WI38 (cell line): ENCODE data around the gene JOSD2.

Experiments
- H3K4me3 ChIP-seq: 2 replicates; pipeline ENCODE4 v1.5.1; 2011; ENCODE audit warnings: low read depth, mild to moderate bottlenecking, control low read depth, low read length
- TF ChIP-seq, protein P1 (sequence below): IDR thresholded peaks from 2 replicates; pipeline ENCODE4 v1.5.1; 2012; ENCODE audit warnings: low read depth, mild to moderate bottlenecking, control low read depth, low read length

The JOSD2 gene

GRCh38 chr19:50506700-50507099 lies 4.3 kb downstream of the JOSD2 start:
- H3K4me3 ChIP-seq = no peak overlapping the region

DNA sequence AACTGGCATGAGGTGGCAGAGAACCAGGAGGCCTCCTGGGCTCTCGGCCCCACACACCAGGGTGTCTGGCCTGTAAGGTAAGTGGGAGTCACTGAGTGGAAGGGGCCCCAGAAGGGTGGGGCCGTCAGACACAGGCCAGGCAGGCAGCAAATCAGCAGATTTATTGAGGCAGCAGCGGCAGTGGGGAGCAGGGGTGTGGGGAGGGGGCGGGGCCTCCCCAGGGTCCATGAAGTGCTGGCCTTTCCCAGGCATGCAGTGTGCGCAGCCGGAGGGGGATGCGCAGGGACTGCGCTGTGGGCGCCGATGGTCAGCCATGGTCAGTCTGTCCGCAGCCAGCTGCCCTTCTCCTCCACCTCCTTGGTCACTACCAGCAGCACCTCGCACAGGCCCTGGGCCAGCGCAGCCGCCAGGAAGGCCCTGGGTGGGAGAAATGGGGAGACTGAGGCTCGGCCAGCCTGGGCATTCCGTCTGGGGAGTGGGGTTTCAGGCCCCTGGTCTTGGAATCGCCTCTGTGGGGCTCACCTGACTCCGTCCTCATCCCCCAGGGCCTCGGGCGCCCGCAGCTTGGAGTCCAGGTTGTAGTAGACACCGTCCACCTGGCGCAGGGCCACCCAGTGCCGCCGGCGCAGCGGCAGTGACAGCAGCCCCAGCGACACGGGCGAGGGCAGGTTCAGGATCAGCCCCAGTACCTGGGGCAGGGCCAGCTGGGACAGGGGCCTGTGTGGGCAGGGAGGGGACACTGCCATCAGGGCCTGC lies 5.0 kb downstream of the JOSD2 start:
- no peak overlapping the region for H3K4me3 ChIP-seq
- TF ChIP-seq, protein P1, sequence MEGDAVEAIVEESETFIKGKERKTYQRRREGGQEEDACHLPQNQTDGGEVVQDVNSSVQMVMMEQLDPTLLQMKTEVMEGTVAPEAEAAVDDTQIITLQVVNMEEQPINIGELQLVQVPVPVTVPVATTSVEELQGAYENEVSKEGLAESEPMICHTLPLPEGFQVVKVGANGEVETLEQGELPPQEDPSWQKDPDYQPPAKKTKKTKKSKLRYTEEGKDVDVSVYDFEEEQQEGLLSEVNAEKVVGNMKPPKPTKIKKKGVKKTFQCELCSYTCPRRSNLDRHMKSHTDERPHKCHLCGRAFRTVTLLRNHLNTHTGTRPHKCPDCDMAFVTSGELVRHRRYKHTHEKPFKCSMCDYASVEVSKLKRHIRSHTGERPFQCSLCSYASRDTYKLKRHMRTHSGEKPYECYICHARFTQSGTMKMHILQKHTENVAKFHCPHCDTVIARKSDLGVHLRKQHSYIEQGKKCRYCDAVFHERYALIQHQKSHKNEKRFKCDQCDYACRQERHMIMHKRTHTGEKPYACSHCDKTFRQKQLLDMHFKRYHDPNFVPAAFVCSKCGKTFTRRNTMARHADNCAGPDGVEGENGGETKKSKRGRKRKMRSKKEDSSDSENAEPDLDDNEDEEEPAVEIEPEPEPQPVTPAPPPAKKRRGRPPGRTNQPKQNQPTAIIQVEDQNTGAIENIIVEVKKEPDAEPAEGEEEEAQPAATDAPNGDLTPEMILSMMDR = no peak

More at GRCh38 chr19:50506700-50507099, 4.3 kb downstream of the JOSD2 start:
- TF ChIP-seq, protein P1 = no peak

DNA sequence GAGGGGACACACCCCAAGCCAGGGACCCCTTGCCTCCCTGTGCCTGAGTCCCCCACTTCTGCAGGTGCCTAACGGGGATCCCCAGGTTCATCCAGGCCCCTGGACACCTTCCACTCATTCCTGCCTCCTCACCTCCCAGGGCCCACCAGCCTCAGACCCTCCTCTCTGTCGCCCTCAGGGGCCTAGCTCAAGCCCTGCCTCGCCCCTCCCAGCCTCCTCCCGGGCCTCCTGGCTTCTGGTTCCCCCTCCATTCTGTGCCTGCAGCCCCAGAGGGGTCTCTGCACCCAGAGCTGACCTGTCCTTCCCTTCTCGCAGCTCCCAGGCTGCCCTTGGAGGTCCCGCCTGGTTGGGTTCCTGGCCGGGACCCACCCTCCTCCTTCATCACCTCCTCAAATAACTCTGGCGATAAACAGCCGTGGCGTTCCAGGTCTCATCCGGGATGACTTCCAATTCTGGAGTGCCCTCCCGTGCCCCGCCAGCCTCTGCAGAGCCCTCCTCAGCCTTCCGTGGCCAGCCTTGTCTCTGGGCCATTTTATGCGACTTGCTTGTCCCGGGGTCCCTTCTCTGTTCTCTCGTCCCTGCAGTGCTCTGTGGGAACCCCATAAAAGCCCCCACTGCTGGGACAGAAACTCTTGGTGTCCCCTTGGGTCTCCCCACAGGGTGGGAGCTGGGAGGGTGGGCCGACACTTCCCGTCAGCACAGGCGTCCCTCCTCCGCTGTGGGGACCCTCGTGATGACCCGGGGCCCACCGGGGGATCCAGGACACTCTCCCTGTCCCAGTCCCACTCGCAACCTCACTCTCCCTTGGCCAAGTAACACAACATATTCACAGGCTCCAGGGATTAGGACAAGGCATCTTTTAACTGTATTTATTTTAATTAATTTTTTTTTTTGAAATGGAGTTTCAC lies 9.2 kb downstream of the JOSD2 start:
- TF ChIP-seq, protein P1 = no peak
- no peak overlapping the region for H3K4me3 ChIP-seq

GRCh38 chr19:50501186-50501567 lies 9.8 kb downstream of the JOSD2 start:
- TF ChIP-seq, protein P1 = no peak

GRCh38 chr19:50500753-50501151 lies 10.2 kb downstream of the JOSD2 start:
- TF ChIP-seq, protein P1 = no peak
- H3K4me3 ChIP-seq = no peak overlapping the region

More at GRCh38 chr19:50501186-50501567, 9.8 kb downstream of the JOSD2 start:
- H3K4me3 ChIP-seq = no peak overlapping the region

- TF ChIP-seq, protein P1 = no peak
Measured at GRCh38 chr19:50500060-50500752, 10.8 kb downstream of the JOSD2 start.

More at GRCh38 chr19:50500060-50500752, 10.8 kb downstream of the JOSD2 start:
- no peak overlapping the region for H3K4me3 ChIP-seq
